Stimulated activated CD8-positive, alpha-beta memory T cell treated with anti-CD3 and anti-CD28 coated beads, Interleukin-7, amount 100 ng/mL, for 24 hours (primary cell): ENCODE data around the gene TREM1.
"Not testable (repeated sequence)": the region's sequence is repeated elsewhere in the genome, so short reads cannot be mapped to it uniquely, and the experiment has no call there.

Experiments used
- DNase-seq: peaks from one replicate; pipeline ENCODE4 v3.0.0-alpha.2; 2020; ENCODE audit warnings: low read depth

TREM1 gene

GRCh38 chr6:41258196-41258493 lies 28.3 kb downstream of the TREM1 start:
- no peak for DNase-seq

- DNase-seq = no peak
These were observed 28.9 kb downstream of the TREM1 start for GRCh38 chr6:41257369-41258195.

- DNase-seq = no peak
These were observed 30.1 kb downstream of the TREM1 start for GRCh38 chr6:41256383-41256782.

GRCh38 chr6:41255638-41256246 lies 30.7 kb downstream of the TREM1 start:
- no peak for DNase-seq

GRCh38 chr6:41255110-41255509 lies 31.4 kb downstream of the TREM1 start:
- no peak for DNase-seq

- no peak for DNase-seq
These were observed 33.9 kb downstream of the TREM1 start for GRCh38 chr6:41252401-41253169.

- DNase-seq = no peak
These were observed 38.4 kb downstream of the TREM1 start for GRCh38 chr6:41247882-41248705.

- no peak for DNase-seq
These were observed 39.1 kb downstream of the TREM1 start for GRCh38 chr6:41247288-41247865.

- DNase-seq = not testable (repeated sequence)
These were observed 40.0 kb downstream of the TREM1 start for GRCh38 chr6:41246529-41246928.

GRCh38 chr6:41239467-41240159 lies 46.9 kb downstream of the TREM1 start:
- DNase-seq = no peak

- DNase-seq = no peak
These were observed 49.4 kb downstream of the TREM1 start for GRCh38 chr6:41237128-41237527.

GRCh38 chr6:41236276-41236675 lies 50.2 kb downstream of the TREM1 start:
- DNase-seq = no peak

GRCh38 chr6:41232667-41233066 lies 53.8 kb downstream of the TREM1 start:
- DNase-seq = no peak

- DNase-seq = no peak
These were observed 55.2 kb downstream of the TREM1 start for GRCh38 chr6:41231246-41231645.

- no peak for DNase-seq
These were observed 56.8 kb downstream of the TREM1 start for GRCh38 chr6:41229721-41230120.

- DNase-seq = no peak
These were observed 57.9 kb downstream of the TREM1 start for GRCh38 chr6:41228616-41229015.

- no peak for DNase-seq
These were observed 58.4 kb downstream of the TREM1 start, which contains the start of gene TREML4 for GRCh38 chr6:41228096-41228495. TSS of gene TREML4 (plus strand) at chr6:41228349. CDS start at chr6:41228428, 79 bp downstream.

- no peak for DNase-seq
These were observed 59.7 kb downstream of the TREM1 start for GRCh38 chr6:41226752-41227151.

- DNase-seq = no peak
These were observed 61.7 kb downstream of the TREM1 start for GRCh38 chr6:41224800-41225199.
